Erythroblast (primary cell): ENCODE data around the gene SERINC2.

Experiments used
- GATA1 ChIP-seq: IDR thresholded peaks from 2 replicates; pipeline ENCODE4 v1.6.1; 2011; ENCODE audit warnings: low read depth, mild to moderate bottlenecking, control low read depth, low read length, moderate library complexity
- POLR2A ChIP-seq: IDR thresholded peaks from 2 replicates; pipeline ENCODE4 v1.6.1; 2011; ENCODE audit warnings: mild to moderate bottlenecking, low read length

GRCh38 chr1:31483012-31483946 lies 70.3 kb downstream of the SERINC2 start:
- TF ChIP-seq POLR2A (no peak), GATA1 (no peak)
